HG02840 (cell line): ENCODE data around the gene HES4.

ENCODE experiments used
- ATAC-seq: cut with Tn5 transposase; IDR thresholded peaks from one replicate; pipeline ENCODE4 v1.9.1; 2021; ENCODE audit warnings: mild to moderate bottlenecking, moderate library complexity, moderate number of reproducible peaks; ENCODE audit not compliant: unreplicated experiment, low FRiP score

HES4 gene

GRCh38 chr1:969260-969855 is 30.5 kb downstream of the HES4 start:
- ATAC-seq = no peak

DNA sequence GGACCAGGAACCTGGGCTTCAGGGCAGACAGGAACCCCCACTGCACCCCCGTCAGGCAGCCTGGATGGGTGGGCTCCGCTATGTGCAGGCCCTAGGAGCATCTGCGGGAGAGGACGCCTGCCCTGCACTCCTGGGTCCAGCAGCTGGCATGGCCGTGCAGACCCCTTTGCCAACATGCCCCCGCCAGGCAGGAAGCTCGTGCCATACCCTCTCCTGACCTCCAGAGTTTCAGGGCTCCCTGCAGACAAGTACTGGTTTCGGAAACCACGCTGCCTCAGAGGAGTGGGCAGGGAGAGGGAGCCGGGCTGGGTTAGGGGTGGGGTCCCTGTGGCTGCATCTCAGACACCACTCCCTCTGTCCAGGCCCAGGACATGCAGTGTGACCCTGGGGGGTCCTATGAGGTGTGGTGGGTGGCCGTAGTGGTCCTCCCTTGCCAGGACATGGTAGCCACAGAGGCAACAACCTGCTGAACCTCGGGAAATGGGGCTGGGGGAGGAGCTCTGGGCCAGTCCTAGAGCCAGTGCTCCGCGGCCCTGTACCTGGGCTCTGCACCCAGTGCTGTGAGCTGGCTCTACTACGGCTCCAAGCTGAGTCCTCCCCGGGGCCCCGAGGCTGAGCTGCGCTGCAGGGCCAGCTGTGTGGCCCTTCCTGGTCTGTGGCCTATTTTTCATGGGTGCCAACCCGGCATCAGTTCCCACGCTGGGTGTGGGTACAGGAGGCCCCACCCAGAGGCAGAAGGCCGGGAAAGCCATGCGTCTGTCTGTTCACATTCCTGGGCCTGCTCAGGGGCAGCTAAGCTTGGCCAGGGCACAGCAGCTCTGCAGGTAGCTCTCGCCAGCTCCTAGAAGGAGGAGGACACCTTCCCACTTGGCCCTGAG is 32.2 kb downstream of the HES4 start:
- no peak for ATAC-seq

DNA sequence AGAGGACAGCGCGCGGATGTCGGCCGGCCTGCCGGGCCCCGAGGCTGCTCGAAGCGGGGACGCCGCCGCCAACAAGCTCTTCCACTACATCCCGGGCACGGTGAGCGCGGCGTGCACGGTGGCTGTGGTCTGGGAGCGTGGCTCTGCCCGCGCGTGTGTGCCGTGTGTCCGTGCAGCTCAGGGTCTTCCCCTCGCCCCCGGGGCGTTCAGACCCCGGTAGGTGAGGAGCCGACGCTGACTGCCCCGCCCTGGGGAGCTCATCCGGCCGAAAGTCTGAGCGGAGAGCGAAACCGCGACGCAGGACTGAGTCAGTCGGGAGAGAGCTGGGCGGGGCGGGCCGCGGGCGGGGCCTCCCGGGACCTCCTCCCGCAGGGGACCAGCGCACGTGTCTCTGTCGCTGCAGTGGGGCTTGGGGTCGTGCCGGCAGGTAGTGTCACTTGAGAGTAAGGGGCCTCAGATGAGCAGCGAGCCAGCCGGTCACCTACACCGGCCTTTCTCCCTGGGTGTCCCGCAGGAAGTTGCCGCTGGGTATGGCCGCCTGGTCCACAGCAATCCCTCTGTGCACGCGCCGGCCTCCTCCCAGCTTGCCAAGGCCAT is 33.1 kb downstream of the HES4 start:
- ATAC-seq = no peak

DNA sequence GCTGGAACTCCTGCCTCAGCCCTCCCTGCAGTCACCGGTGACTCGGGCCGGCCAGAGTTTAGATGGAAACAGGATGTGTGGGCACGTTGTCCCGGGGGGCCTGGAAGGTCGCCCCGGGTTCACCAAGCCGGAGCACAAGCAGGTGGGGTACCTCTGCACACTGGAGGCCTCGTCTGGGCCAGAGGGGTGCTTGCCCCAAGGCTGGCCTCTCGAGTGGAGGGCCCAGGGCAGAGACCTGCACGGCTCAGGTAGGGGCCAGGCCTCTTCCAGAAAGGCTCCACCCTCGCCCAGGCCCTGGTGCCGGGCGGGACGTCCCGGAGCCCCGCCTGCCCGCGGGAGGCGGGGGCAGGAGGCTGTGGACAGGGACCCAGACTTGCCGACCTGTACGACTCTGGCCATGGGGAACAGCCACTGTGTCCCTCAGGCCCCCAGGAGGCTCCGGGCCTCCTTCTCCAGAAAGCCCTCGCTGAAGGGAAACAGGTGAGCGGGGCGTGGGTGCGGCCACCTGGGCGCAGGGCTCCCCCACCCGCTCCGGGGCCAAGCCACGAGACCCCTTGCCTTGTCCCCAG is 33.7 kb downstream of the HES4 start, which contains the start of gene PLEKHN1:
PLEKHN1 (plus strand) TSS at position 348 of the 569 bp plus-strand sequence; CDS start at position 398, 50 bp downstream.
- no peak for ATAC-seq

DNA sequence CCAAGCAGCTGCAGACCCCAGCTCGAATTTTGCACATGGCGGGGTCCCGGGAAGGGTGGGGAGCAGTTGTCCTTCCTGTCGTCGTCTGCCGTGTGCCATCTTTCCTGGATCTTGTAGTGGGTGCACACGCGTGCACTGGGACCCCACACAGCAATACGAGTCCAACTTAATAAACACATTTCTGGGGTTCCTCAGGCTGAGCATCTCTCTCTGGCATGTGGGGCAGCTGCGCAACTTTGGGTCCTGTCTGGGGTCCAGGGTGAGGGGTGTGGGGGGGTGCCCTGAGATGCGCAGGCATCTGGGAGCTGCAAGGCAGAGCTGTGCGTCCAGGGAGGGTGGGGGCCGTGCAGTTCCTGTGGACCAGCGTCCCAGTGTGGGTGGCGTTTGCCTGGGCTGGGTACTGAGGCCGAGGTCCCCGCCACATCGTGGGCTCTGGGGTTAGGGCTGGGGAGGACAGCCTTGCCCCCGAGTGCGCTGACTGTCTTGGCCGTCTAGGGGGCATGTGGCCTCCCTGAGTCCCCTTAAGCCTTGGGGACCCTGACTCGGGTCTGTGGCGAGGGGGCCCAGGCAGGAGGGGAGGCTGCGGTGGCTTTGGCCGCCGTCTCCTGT is 34.3 kb downstream of the HES4 start:
- ATAC-seq = no peak

GRCh38 chr1:964691-965525 is 35.0 kb downstream of the HES4 start:
- no peak for ATAC-seq

DNA sequence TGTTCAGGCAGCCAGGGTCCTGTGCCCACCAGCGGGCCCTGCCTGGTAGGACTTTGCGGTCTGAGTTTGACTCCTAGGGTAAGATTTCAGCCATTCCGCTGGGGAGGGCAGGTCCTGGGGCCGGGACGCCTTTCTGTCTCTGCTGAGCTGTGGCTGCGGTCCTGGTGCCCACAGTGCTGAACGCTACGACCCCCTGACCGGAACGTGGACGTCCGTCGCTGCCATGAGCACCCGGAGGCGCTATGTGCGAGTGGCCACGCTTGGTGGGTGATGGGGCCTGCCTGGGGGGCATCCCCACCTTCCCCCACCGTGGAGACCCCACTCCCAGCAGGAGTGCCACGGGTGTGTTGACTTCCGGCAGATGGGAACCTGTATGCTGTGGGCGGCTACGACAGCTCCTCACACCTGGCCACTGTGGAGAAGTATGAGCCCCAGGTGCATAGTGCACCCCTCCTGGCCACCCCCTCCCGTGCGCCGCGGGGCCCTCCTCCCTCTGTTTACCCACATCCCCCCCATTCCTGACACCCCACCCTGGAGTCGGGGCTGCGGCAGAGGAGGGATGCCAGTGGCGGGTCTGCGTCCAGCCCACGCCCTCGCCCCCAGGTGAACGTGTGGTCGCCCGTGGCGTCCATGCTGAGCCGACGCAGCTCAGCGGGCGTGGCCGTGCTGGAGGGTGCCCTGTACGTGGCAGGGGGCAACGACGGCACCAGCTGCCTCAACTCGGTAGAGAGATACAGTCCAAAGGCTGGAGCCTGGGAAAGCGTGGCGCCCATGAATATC is 36.0 kb downstream of the HES4 start:
- ATAC-seq = no peak

DNA sequence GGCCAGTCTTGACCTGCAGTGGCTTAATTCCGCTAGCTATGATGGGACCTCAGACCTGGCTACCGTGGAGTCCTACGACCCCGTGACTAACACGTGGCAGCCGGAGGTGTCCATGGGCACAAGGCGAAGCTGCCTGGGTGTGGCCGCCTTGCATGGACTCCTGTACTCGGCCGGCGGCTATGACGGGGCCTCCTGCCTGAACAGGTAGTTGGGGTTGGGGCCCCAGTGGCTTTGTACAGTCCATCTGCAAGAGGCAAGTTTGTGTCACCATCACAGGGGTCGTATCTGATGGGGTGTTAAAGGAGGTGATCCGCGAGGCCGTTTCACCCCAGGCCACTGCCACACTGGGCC is 36.6 kb downstream of the HES4 start:
- ATAC-seq = no peak

GRCh38 chr1:962381-963300 is 37.3 kb downstream of the HES4 start:
- no peak for ATAC-seq

GRCh38 chr1:961132-961669 is 38.7 kb downstream of the HES4 start:
- ATAC-seq = no peak

DNA sequence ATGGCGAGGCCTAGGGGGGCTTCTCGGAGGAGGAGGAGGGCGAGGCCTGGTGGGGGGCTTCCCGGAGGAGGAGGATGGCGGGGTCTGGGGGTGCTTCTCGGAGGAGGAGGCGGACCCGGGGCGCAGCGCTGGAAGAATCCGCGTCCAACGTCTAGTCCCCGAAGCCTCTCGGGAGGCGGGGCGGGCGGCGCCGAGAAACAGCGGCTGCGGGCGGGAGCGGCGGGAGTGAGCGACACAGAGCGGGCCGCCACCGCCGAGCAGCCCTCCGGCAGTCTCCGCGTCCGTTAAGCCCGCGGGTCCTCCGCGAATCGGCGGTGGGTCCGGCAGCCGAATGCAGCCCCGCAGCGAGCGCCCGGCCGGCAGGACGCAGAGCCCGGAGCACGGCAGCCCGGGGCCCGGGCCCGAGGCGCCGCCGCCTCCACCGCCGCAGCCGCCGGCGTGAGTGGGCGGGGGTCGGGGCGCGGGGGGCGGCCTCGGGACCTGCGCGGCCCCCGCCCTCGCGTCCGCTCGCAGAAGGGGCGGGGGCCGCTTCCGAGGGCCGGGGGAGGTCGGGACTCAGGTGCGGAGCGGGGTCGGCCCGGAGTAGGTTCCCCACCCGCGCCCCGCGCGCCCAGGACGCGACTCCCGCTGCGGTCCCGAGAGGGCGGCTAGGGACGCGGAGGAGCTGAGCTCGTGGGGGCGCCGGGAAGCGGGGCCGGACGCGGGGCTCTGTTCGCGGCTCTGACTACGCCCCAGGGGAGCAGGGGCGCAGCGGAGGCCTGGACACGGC is 39.4 kb downstream of the HES4 start, which contains the start of gene KLHL17:
KLHL17 (plus strand) TSS at position 222 of the 769 bp plus-strand sequence; CDS start at position 332, 110 bp downstream.
- ATAC-seq = no peak

DNA sequence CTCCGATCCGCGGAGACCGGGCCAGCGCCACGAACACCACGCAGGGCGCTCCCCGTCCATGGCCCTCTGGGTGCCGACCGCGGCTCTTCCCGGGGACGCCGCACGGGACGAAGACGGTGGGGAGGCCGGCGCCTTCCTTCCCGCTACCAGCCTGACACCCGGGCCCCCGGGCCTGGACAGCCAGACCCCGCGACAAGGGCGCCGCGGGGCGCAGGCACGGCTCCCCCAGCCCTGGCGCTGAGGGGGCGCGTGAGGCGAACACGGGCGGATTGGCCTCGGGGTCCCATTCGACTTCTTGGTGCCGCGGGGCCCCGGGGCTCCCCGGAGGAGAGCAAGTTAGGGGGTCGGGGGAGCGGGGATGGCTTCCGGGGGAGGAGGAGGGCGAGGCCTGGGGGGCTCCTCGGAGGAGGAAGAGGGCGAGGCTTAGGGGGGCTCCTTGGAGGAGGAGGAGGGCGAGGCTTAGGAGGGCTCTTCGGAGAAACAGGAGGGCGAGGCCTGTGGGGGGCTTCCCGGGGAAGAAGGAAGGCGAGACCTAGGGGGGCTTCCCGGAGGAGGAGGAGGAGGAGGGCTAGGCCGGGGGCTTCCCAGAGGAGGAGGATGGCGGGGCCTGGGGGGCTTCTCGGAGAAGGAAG is 40.0 kb downstream of the HES4 start:
- ATAC-seq = peak; percentile 4

GRCh38 chr1:958823-959730 is 40.8 kb downstream of the HES4 start, which contains the start of gene NOC2L:
NOC2L (minus strand) TSS chr1:959256; CDS start chr1:959240, 16 bp downstream.
- peak; percentile 62 for ATAC-seq

- no peak for ATAC-seq
Measured at GRCh38 chr1:956636-957035, 43.3 kb downstream of the HES4 start.

- no peak for ATAC-seq
Measured at GRCh38 chr1:955474-955873, 44.4 kb downstream of the HES4 start.
